SU-DHL-6 (cell line): ENCODE data around the gene HPS5.

Experiments used
- EZH2phosphoT487 ChIP-seq: fragments of 200-600 bp; sonication (generic), shearing (Covaris generic); conservative IDR thresholded peaks from 2 replicates; pipeline ENCODE4 v1.6.1; 2018; ENCODE audit warnings: mild to moderate bottlenecking, antibody characterized with exemption, low read length, moderate library complexity, mixed read lengths
- TF ChIP-seq, protein P1 (sequence below): fragments of 200-600 bp; sonication (generic); IDR thresholded peaks from one replicate; pipeline ENCODE4 v1.5.1; 2017; ENCODE audit warnings: antibody characterized with exemption, mild to moderate bottlenecking, low read length, moderate library complexity; ENCODE audit not compliant: insufficient read depth, poor library complexity, severe bottlenecking

DNA sequence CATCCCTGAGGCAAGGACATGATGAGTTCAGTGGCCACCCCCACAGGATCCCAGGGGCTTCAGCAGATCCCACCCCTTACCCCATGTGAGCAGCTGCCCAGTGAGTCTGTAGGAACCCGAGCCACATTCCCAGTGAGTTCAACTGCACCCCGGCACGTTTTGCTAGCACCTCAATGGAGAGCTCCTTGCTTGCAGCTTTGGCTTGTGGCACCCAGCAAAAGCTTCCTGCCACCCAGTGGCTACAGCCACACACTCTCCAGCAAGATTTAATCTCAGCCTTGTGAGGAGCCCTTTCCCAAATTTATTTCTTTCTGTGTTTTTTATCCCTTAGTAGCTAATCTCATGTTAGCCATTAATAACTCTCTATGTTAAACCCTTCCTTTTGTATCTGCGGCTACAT is 51.8 kb downstream of the HPS5 start:
- TF ChIP-seq, protein P1, sequence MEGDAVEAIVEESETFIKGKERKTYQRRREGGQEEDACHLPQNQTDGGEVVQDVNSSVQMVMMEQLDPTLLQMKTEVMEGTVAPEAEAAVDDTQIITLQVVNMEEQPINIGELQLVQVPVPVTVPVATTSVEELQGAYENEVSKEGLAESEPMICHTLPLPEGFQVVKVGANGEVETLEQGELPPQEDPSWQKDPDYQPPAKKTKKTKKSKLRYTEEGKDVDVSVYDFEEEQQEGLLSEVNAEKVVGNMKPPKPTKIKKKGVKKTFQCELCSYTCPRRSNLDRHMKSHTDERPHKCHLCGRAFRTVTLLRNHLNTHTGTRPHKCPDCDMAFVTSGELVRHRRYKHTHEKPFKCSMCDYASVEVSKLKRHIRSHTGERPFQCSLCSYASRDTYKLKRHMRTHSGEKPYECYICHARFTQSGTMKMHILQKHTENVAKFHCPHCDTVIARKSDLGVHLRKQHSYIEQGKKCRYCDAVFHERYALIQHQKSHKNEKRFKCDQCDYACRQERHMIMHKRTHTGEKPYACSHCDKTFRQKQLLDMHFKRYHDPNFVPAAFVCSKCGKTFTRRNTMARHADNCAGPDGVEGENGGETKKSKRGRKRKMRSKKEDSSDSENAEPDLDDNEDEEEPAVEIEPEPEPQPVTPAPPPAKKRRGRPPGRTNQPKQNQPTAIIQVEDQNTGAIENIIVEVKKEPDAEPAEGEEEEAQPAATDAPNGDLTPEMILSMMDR: no peak
- TF ChIP-seq EZH2phosphoT487: no peak
